Stomach smooth muscle (tissue), 2 donors: ENCODE results near the gene HEATR5A.
"Not testable (repeated sequence)": the region's sequence is repeated elsewhere in the genome, so short reads cannot be mapped to it uniquely, and the experiment has no call there.

Experiments
- H3K27ac ChIP-seq: one replicate; pipeline ENCODE4 v1.7.0; 2013; ENCODE audit warnings: mild to moderate bottlenecking, low read length, inconsistent platforms
- H3K27me3 ChIP-seq, 2 donors: one replicate each; pipeline ENCODE4 v1.7.0; 2013; ENCODE audit warnings: low read length in 2 of 2; ENCODE audit not compliant: insufficient read depth in 2 of 2, control insufficient read depth in 1 of 2
- H3K36me3 ChIP-seq, 2 donors: one replicate each; pipeline ENCODE4 v1.7.0; 2013; ENCODE audit warnings: low read length in 2 of 2; ENCODE audit not compliant: control insufficient read depth in 2 of 2, insufficient read depth in 2 of 2
- H3K4me1 ChIP-seq: one replicate; pipeline ENCODE4 v1.7.0; 2013; ENCODE audit warnings: low read length; ENCODE audit not compliant: control insufficient read depth, insufficient read depth
- H3K4me3 ChIP-seq, 2 donors: one replicate each; pipeline ENCODE4 v1.7.0; 2013; ENCODE audit warnings: low read length in 2 of 2
- H3K9ac ChIP-seq, 2 donors: one replicate each; pipeline ENCODE4 v1.7.0; 2013; ENCODE audit warnings: low read length in 2 of 2, mild to moderate bottlenecking in 1 of 2
- H3K9me3 ChIP-seq, 2 donors: one replicate each; pipeline ENCODE4 v1.7.0; 2013; ENCODE audit warnings: low read length in 2 of 2; ENCODE audit not compliant: control insufficient read depth in 2 of 2
- donor health status: healthy.
- donor health status: Pancreatic carcinoma.

The HEATR5A gene

GRCh38 chr14:31256534-31257243, 163.7 kb downstream of the HEATR5A start:
- Histone ChIP-seq H3K4me1 (peaks cover 4% of the 10 kb centered on the region), H3K27ac (no peak overlapping the region), H3K36me3 (no peaks in the 10 kb centered on the region), H3K4me3 (no peak overlapping the region), H3K9me3 (no peaks in the 10 kb centered on the region), H3K27me3 (no peaks in the 10 kb centered on the region), H3K9ac (no peak overlapping the region)

DNA sequence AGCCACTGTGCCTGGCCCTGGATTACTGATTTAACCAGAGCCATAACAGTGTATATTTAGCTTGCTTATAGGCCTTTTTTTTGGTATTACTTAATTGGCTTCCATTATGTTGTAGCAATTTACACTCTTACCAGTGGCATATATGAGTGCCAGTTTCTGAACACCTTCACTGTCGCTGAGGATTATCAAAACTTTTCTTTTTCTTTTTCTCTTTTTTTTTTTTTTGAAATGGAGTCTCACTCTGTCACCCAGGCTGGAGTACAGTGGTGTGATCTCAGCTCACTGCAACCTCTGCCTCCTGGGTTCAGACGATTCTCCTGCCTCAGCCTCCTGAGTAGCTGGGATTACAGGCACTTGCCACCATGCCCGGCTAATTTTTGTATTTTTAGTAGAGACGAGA, 164.4 kb downstream of the HEATR5A start:
- H3K9me3 ChIP-seq, H3K4me3 ChIP-seq, H3K27ac ChIP-seq, H3K4me1 ChIP-seq, H3K9ac ChIP-seq, H3K27me3 ChIP-seq, H3K36me3 ChIP-seq: not testable (repeated sequence)

DNA sequence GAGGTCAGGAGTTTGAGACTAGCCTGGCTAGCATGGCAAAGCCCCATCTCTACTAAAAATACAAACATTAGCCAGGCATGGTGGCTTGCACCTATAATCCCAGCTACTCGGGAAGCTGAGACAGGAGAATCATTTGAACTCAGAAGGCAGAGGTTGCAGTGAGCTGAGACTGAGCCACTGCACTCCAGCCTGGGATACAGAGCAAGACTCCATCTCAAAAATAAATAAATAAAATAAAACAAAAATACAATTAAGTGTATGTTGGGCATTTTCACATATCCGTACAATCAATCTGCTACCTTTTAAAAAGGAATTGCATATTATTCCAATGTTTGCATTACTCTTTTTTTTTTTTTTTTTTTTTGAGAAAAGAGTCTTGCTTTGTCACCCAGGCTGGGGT, 165.1 kb downstream of the HEATR5A start:
- no peaks in the 10 kb centered on the region for H3K27me3 ChIP-seq
- H3K4me1 ChIP-seq: no peaks in the 10 kb centered on the region
- H3K9ac ChIP-seq: no peak overlapping the region
- no peaks in the 10 kb centered on the region for H3K9me3 ChIP-seq
- no peak overlapping the region for H3K4me3 ChIP-seq
- no peak overlapping the region for H3K27ac ChIP-seq
- H3K36me3 ChIP-seq: no peaks in the 10 kb centered on the region

DNA sequence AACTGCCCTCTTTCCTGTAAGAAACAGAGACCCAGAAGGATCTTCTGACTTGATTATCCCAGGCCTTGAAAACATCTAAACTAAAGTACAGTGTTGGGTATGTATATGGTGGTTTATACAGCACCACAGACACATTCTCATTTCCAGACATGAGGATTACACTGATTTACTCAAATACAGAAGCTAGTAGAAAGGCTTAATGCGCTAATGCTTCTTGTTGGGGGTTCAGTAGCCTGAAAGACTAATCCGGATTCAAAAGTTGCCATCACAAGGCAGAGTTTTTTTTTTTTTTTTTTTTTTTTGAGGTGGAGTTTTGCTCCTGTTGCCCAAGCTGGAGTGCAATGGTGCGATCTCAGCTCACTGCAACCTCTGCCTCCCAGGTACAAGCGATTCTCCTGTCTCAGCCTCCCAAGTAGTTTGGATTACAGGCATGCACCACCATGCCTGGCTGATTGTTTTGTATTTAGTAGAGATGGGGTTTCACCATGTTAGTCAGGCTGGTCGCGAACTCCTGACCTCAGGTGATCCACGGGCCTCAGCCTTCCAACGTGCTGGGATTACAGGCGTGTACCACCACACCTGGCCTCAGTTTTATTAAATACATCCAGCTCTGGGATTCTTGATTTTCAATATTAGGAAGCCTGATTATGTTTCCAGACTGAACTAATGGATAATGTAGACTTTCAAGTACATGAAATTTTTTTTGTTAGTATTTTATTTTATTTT, 166.4 kb downstream of the HEATR5A start:
- H3K4me1 ChIP-seq: no peaks in the 10 kb centered on the region
- no peaks in the 10 kb centered on the region for H3K27me3 ChIP-seq
- no peak overlapping the region for H3K9ac ChIP-seq
- H3K27ac ChIP-seq: no peak overlapping the region
- no peak overlapping the region for H3K4me3 ChIP-seq
- H3K9me3 ChIP-seq: no peaks in the 10 kb centered on the region
- H3K36me3 ChIP-seq: no peaks in the 10 kb centered on the region

- no peaks in the 10 kb centered on the region for H3K27me3 ChIP-seq
- no peaks in the 10 kb centered on the region for H3K9me3 ChIP-seq
- no peaks in the 10 kb centered on the region for H3K4me1 ChIP-seq
Observed at GRCh38 chr14:31252865-31253264, 167.5 kb downstream of the HEATR5A start.

GRCh38 chr14:31251028-31251958, 169.1 kb downstream of the HEATR5A start:
- Histone ChIP-seq H3K27me3 (no peaks in the 10 kb centered on the region), H3K4me1 (no peaks in the 10 kb centered on the region), H3K9ac (no peak overlapping the region), H3K36me3 (no peaks in the 10 kb centered on the region), H3K4me3 (no peak overlapping the region), H3K9me3 (no peaks in the 10 kb centered on the region), H3K27ac (no peak overlapping the region)

More at GRCh38 chr14:31252865-31253264, 167.5 kb downstream of the HEATR5A start:
- no peak overlapping the region for H3K4me3 ChIP-seq
- H3K27ac ChIP-seq: no peak overlapping the region
- H3K36me3 ChIP-seq: no peaks in the 10 kb centered on the region
- no peak overlapping the region for H3K9ac ChIP-seq

- H3K36me3 ChIP-seq: no peaks in the 10 kb centered on the region
- H3K4me3 ChIP-seq: no peak overlapping the region
- no peaks in the 10 kb centered on the region for H3K27me3 ChIP-seq
- no peak overlapping the region for H3K27ac ChIP-seq
- peaks cover 4% of the 10 kb centered on the region for H3K4me1 ChIP-seq
- no peak overlapping the region for H3K9ac ChIP-seq
- H3K9me3 ChIP-seq: no peaks in the 10 kb centered on the region
Observed at GRCh38 chr14:31244626-31245025, 175.7 kb downstream of the HEATR5A start.

DNA sequence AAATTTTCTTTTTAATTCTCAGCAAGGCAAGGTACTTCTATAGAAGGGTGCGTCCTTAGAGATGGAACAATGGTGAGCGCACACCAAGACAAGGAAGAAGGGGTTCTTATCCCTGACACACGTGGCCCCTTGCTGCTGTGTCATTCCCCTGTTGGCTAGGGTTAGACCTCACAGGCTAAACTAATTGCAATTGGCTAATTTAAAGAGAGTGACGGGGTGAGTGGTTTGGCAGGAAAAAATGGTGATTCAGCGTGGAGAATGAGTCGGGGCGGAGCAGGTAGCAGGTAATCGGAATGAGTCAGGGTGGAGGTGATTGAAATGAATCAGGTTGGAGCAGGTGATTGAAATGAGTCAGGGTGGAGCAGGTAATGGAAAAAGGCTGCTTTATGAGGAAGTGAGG, 176.5 kb downstream of the HEATR5A start:
- peaks cover 4% of the 10 kb centered on the region for H3K4me1 ChIP-seq
- H3K9ac ChIP-seq: no peak overlapping the region
- H3K27ac ChIP-seq: no peak overlapping the region
- no peaks in the 10 kb centered on the region for H3K27me3 ChIP-seq
- H3K36me3 ChIP-seq: no peaks in the 10 kb centered on the region
- no peaks in the 10 kb centered on the region for H3K9me3 ChIP-seq
- no peak overlapping the region for H3K4me3 ChIP-seq

DNA sequence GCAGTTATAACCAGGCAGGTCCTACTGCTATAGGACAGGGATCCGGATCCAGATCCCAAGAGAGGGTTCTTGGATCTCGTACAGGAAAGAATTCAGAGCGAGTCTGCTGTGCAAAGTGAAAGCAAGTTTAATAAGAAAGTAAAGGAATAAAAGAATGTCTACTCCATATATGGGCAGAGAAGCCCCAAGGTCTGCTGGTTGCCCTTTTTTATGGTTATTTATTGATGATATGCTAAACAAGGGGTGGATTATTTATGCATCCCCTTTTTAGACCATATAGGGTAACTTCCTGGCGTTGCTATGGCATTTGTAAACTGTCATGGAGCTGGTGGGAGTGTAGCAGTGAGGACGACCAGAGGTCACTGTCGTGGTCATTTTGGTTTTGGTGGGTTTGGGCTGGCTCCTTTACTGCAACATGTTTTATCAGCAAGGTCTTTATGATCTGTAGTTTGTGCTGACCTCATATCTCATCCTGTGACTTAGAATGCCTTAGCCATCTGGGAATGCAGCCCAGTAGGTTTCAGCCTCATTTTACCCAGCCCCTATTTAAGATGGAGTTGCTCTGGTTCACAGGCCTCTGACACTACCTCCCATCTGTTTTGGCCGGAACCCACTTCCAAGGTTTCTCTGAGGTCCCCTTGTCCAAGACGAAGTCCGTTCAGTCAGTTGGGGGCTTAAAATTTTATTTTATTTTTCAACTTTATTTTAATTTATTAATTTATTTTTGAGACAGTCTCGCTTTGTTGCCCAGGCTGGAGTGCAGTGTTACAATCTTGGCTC, 178.0 kb downstream of the HEATR5A start:
- not testable (repeated sequence) for H3K27me3 ChIP-seq, H3K9me3 ChIP-seq, H3K4me1 ChIP-seq, H3K36me3 ChIP-seq, H3K27ac ChIP-seq, H3K9ac ChIP-seq
- peak overlapping the region in 1 of 2 donors; percentile 55 for H3K4me3 ChIP-seq
